HepG2 (cell line): ENCODE measurements around the gene ABCG8. TPM values are rescaled to one million over a fixed set of nuclear protein-coding genes. Genes with fewer than 3 reads are reported as not detected.

Experiments
- ATAC-seq: fragments of 200-7000 bp; cut with Tn5 transposase; 3 replicates; pipeline ENCODE4 v1.9.1; 2020; ENCODE audit warnings: mild to moderate bottlenecking, moderate library complexity
- BruUV-seq: library from RNA; stranded (reverse); fragments of 400-500 nt; replicated peaks from 2 replicates; lab custom pipeline; 2021; lab: Mats Ljungman, UMichigan
- CTCF ChIA-PET: fragments of 300-600 bp; formaldehyde crosslinking; extraction: SDS; loops from one replicate; lab custom pipeline; 2021; ENCODE audit warnings: low total read pairs, inconsistent platforms, low intra/inter-chr PET ratio; lab: Yijun Ruan, JAX
- POLR2A ChIA-PET: fragments of 350-600 bp; sonication (Branson Sonifier 250); formaldehyde crosslinking; loops from one replicate; lab custom pipeline; 2020; ENCODE audit warnings: antibody characterized with exemption, inconsistent platforms; lab: Yijun Ruan, JAX
- DNase-seq: peaks from one replicate; pipeline ENCODE4 v3.0.0-alpha.2; 2015; ENCODE audit warnings: low spot score
- FAIRE-seq: peaks from 3 replicates; lab custom pipeline; 2011; peaks lifted over from hg19 to GRCh38; lab: Jason Lieb, UNC
- H2AFZ ChIP-seq: one replicate; pipeline ENCODE4 v1.6.1; 2011; ENCODE audit warnings: low read length, inconsistent platforms
- H3K27ac ChIP-seq: fragments of 300-600 bp; 3 replicates; pipeline ENCODE4 v1.8.0; 2011; ENCODE audit warnings: mixed run types, mild to moderate bottlenecking, mixed read lengths, low read length, inconsistent platforms; ENCODE audit not compliant: insufficient read depth; ENCODE audit errors: extremely low read length
- H3K27me3 ChIP-seq, 2 experiments: fragments of 200-600 bp in 1 of 2; 2 replicates in 1 of 2; 3 replicates in 1 of 2; pipeline versions ENCODE4 v1.6.0 to v1.8.0; 2011; ENCODE audit warnings: low read length in 2 of 2, mild to moderate bottlenecking in 2 of 2, moderate library complexity in 2 of 2, inconsistent platforms in 1 of 2; ENCODE audit not compliant: insufficient read depth in 2 of 2, control insufficient read depth in 1 of 2
- H3K36me3 ChIP-seq, 2 experiments: fragments of 200-600 bp in 1 of 2; replicated peaks in 1 of 2; 2 replicates in 1 of 2; 3 replicates in 1 of 2; pipeline versions ENCODE4 v1.5.1 to v1.8.0; 2011; ENCODE audit warnings: low read length in 2 of 2, inconsistent platforms in 1 of 2; ENCODE audit not compliant: insufficient read depth in 2 of 2, control insufficient read depth in 1 of 2
- H3K4me1 ChIP-seq: 2 replicates; pipeline ENCODE4 v1.5.1; 2012; ENCODE audit warnings: low read length, inconsistent platforms; ENCODE audit not compliant: insufficient read depth
- H3K4me2 ChIP-seq: 2 replicates; pipeline ENCODE4 v1.6.0; 2011; ENCODE audit warnings: low read depth, low read length, inconsistent platforms
- H3K4me3 ChIP-seq, 3 experiments: fragments of 200-600 bp in 1 of 3; sonication (generic), shearing (Covaris generic) in 1 of 3; replicated peaks in 1 of 3; 2 replicates each; pipeline ENCODE4 v1.5.1; 2011 to 2016; ENCODE audit warnings: low read length in 3 of 3, inconsistent platforms in 2 of 3, low read depth in 2 of 3, mild to moderate bottlenecking in 2 of 3, control low read depth in 1 of 3, mixed read lengths in 1 of 3; ENCODE audit not compliant: insufficient read depth in 1 of 3
- H3K79me2 ChIP-seq: one replicate; pipeline ENCODE4 v1.6.1; 2011; ENCODE audit warnings: low read length, inconsistent platforms; ENCODE audit not compliant: insufficient read depth
- H3K9ac ChIP-seq: 2 replicates; pipeline ENCODE4 v1.6.0; 2011; ENCODE audit warnings: mild to moderate bottlenecking, low read depth, low read length, inconsistent platforms; ENCODE audit not compliant: insufficient read depth
- H3K9me3 ChIP-seq: 2 replicates; pipeline ENCODE4 v1.5.1; 2012; ENCODE audit warnings: mild to moderate bottlenecking, low read length
- H4K20me1 ChIP-seq: 2 replicates; pipeline ENCODE4 v1.6.0; 2011; ENCODE audit warnings: inconsistent platforms, mild to moderate bottlenecking, low read length, moderate library complexity; ENCODE audit not compliant: insufficient read depth
- AGO2 ChIP-seq: fragments of 200-400 bp; formaldehyde crosslinking; optimal IDR thresholded peaks from 2 replicates; pipeline ENCODE3; 2017; ENCODE audit warnings: mild to moderate bottlenecking, low read depth, low read length, moderate library complexity
- HHEX ChIP-seq: IDR thresholded peaks from 2 replicates; pipeline ENCODE4 v1.6.1; 2016; ENCODE audit warnings: control low read depth
- MEIS2 ChIP-seq: sonication (generic); formaldehyde crosslinking; IDR thresholded peaks from 2 replicates; pipeline ENCODE4 v1.9.0; 2021; ENCODE audit warnings: mild to moderate bottlenecking, missing genetic modification reagents
- MTA1 ChIP-seq: sonication (generic); formaldehyde crosslinking; IDR thresholded peaks from 2 replicates; pipeline ENCODE4 v1.4.0; 2020; ENCODE audit warnings: missing genetic modification reagents, mild to moderate bottlenecking, borderline replicate concordance
- NFKB2 ChIP-seq: sonication (generic); formaldehyde crosslinking; IDR thresholded peaks from 2 replicates; pipeline ENCODE4 v1.4.0; 2020; ENCODE audit warnings: missing genetic modification reagents, borderline replicate concordance
- PAWR ChIP-seq: sonication (generic); formaldehyde crosslinking; IDR thresholded peaks from 2 replicates; pipeline ENCODE4 v1.4.0; 2020; ENCODE audit warnings: missing genetic modification reagents, mild to moderate bottlenecking, borderline replicate concordance
- RBFOX2 ChIP-seq: fragments of 200-400 bp; formaldehyde crosslinking; IDR thresholded peaks from 2 replicates; pipeline ENCODE4 v1.6.1; 2017; ENCODE audit warnings: low read depth, mild to moderate bottlenecking, low read length
- ZNF207 ChIP-seq: fragments of 450-650 bp; IDR thresholded peaks from 2 replicates; pipeline ENCODE4 v1.6.1; 2016; ENCODE audit warnings: antibody characterized with exemption, borderline replicate concordance
- ZNF224 ChIP-seq: sonication (generic); formaldehyde crosslinking; IDR thresholded peaks from 2 replicates; pipeline ENCODE4 v1.5.0; 2020; ENCODE audit warnings: mild to moderate bottlenecking, missing genetic modification reagents
- WGBS: methylation state at CpG from one replicate; pipeline ENCODE4 v1.1.6; 2017; ENCODE audit warnings: low lambda C conversion rate; 5-methylcytosine and 5-hydroxymethylcytosine counted together
- in situ Hi-C: cut with HindIII; loops from 2 replicates; pipeline ENCODE4 v1.10.0; 2017; ENCODE audit warnings: low pct_unique_long_range_greater_than_20kb; ENCODE audit not compliant: extremely low pct_ligation_motif_present
- intact Hi-C: fragments of 100-400 bp; cut with micrococcal nuclease; formaldehyde crosslinking; loops from one replicate; pipeline ENCODE4 v1.10.0; 2022; ENCODE audit not compliant: unreplicated experiment
- polyA plus RNA-seq, 8 experiments: library from polyadenylated mRNA; depleted of rRNA in 3 of 8; stranded (reverse) in 7 of 8; unstranded in 1 of 8; fragments of >200 nt; fragmentation: Illumina TruSeq in 4 of 8; extraction: Trizol in 4 of 8; gene quantifications; 2 replicates each; pipeline versions ENCODE4 v1.2.1 to v1.2.3, GENCODE V29; 2011 to 2016; ENCODE audit warnings: low read depth in 4 of 8, missing spikeins in 1 of 8, mixed read lengths in 1 of 8; ENCODE audit not compliant: insufficient read depth in 1 of 8
- total RNA-seq, 5 experiments: library from RNA; depleted of rRNA; stranded (reverse); fragments of >200 nt; fragmentation: Illumina TruSeq; extraction: Trizol; gene quantifications; 2 replicates each; pipeline ENCODE4 v1.2.3, GENCODE V29; 2016; ENCODE audit warnings: low read depth in 1 of 5
- TF ChIP-seq, protein P1 (sequence below): sonication (generic); formaldehyde crosslinking; IDR thresholded peaks from 2 replicates; pipeline ENCODE4 v1.5.0; 2020; ENCODE audit warnings: missing genetic modification reagents
- TF ChIP-seq, protein P2 (sequence below): sonication (generic); formaldehyde crosslinking; IDR thresholded peaks from 2 replicates; pipeline ENCODE4 v1.4.0; 2020; ENCODE audit warnings: missing genetic modification reagents
- TF ChIP-seq, protein P3 (sequence below): sonication (generic); formaldehyde crosslinking; IDR thresholded peaks from 2 replicates; pipeline ENCODE4 v1.4.0; 2020; ENCODE audit warnings: mild to moderate bottlenecking, missing genetic modification reagents
- TF ChIP-seq, protein P4 (sequence below), 2 experiments: IDR thresholded peaks; 2 replicates each; pipeline ENCODE4 v1.6.1; 2011 to 2012; ENCODE audit warnings: low read length in 2 of 2, borderline replicate concordance in 1 of 2, low read depth in 1 of 2, mild to moderate bottlenecking in 1 of 2, moderate library complexity in 1 of 2

Gene ABCG8
- total and polyA plus RNA-seq, 2 of the 13 experiments (the other 11 are each of a cell fraction or from before 2014, with no cell fraction given), result 8.1 to 8.8 TPM

DNA sequence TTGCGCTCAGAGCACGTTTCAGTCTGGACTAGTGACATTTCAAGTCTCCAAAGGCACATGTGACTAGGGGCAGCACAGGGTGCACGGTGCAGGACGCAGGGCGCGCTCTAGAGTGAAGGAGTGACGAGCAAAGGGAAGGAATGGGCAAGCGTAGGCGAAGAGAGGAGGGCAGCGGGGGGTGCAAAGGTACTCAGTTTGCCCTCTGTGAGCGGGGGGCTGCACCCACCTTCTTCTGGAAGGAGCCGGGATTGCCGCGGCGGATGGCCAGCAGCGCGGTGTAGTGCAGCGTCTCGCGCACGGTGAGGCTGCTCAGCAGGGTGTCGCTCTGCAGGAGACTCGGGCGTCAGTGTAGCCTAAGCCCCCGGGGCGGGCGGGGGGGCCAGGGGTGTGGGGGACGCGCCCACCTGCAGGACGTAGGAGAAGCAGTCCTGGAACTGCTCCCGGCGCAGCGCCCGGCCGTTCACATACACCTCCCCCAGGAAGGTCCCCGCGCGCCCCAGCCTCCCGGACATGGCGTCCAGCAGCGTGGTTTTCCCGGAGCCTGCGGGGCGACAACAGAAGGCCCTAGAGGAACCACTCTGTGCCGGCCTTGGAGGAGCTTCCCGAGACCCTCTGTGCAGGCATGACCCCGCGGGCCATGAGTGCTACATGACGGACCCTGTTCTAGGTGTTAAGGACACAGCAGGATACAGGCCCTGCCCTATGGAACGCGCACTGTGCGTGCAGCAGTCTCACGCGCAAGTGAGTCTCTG is 7.1 kb upstream of the ABCG8 start:
- Histone ChIP-seq H3K27ac (no peak overlapping the region), H3K4me3 (no peak overlapping the region), H3K36me3 (peaks cover 3 to 36% of the 10 kb centered on the region in 2 experiments; a peak in 4 of 5 replicates), H3K9ac (no peak overlapping the region), H3K79me2 (no peaks in the 10 kb centered on the region), H3K9me3 (no peaks in the 10 kb centered on the region), H3K4me1 (no peaks in the 10 kb centered on the region), H3K27me3 (no peaks in the 10 kb centered on the region), H3K4me2 (no peak overlapping the region), H4K20me1 (no peaks in the 10 kb centered on the region), H2AFZ (no peak overlapping the region)
- FAIRE-seq (no peak), ATAC-seq (no peak; the same call in 2 of the 3 replicates), DNase-seq (no peak)
- ChIA-PET CTCF (no interaction called here), POLR2A (no interaction called here)
- intact Hi-C loops, result no loop called here
- BruUV-seq, result no TSS peak
- WGBS, result 96% methylated on average over 52 of the region's 54 CpGs
- in situ Hi-C loops, result no loop called here
- no peak for TF ChIP-seq HHEX (CRISPR knock-in tag)
- peak; percentile 84 for TF ChIP-seq AGO2
- TF ChIP-seq ZNF224 (CRISPR knock-in tag), result no peak
- TF ChIP-seq NFKB2, result no peak
- TF ChIP-seq, protein P1, sequence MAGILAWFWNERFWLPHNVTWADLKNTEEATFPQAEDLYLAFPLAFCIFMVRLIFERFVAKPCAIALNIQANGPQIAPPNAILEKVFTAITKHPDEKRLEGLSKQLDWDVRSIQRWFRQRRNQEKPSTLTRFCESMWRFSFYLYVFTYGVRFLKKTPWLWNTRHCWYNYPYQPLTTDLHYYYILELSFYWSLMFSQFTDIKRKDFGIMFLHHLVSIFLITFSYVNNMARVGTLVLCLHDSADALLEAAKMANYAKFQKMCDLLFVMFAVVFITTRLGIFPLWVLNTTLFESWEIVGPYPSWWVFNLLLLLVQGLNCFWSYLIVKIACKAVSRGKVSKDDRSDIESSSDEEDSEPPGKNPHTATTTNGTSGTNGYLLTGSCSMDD (CRISPR knock-in tag), result no peak
- no peak for TF ChIP-seq MTA1 (CRISPR knock-in tag)
- TF ChIP-seq MEIS2 (CRISPR knock-in tag), result no peak
- TF ChIP-seq, protein P2, sequence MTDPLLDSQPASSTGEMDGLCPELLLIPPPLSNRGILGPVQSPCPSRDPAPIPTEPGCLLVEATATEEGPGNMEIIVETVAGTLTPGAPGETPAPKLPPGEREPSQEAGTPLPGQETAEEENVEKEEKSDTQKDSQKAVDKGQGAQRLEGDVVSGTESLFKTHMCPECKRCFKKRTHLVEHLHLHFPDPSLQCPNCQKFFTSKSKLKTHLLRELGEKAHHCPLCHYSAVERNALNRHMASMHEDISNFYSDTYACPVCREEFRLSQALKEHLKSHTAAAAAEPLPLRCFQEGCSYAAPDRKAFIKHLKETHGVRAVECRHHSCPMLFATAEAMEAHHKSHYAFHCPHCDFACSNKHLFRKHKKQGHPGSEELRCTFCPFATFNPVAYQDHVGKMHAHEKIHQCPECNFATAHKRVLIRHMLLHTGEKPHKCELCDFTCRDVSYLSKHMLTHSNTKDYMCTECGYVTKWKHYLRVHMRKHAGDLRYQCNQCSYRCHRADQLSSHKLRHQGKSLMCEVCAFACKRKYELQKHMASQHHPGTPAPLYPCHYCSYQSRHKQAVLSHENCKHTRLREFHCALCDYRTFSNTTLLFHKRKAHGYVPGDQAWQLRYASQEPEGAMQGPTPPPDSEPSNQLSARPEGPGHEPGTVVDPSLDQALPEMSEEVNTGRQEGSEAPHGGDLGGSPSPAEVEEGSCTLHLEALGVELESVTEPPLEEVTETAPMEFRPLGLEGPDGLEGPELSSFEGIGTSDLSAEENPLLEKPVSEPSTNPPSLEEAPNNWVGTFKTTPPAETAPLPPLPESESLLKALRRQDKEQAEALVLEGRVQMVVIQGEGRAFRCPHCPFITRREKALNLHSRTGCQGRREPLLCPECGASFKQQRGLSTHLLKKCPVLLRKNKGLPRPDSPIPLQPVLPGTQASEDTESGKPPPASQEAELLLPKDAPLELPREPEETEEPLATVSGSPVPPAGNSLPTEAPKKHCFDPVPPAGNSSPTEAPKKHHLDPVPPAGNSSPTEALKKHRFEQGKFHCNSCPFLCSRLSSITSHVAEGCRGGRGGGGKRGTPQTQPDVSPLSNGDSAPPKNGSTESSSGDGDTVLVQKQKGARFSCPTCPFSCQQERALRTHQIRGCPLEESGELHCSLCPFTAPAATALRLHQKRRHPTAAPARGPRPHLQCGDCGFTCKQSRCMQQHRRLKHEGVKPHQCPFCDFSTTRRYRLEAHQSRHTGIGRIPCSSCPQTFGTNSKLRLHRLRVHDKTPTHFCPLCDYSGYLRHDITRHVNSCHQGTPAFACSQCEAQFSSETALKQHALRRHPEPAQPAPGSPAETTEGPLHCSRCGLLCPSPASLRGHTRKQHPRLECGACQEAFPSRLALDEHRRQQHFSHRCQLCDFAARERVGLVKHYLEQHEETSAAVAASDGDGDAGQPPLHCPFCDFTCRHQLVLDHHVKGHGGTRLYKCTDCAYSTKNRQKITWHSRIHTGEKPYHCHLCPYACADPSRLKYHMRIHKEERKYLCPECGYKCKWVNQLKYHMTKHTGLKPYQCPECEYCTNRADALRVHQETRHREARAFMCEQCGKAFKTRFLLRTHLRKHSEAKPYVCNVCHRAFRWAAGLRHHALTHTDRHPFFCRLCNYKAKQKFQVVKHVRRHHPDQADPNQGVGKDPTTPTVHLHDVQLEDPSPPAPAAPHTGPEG (CRISPR knock-in tag), result no peak
- no peak for TF ChIP-seq ZNF207
- TF ChIP-seq, protein P3, sequence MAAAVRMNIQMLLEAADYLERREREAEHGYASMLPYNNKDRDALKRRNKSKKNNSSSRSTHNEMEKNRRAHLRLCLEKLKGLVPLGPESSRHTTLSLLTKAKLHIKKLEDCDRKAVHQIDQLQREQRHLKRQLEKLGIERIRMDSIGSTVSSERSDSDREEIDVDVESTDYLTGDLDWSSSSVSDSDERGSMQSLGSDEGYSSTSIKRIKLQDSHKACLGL (CRISPR knock-in tag), result no peak
- no peak for TF ChIP-seq PAWR (CRISPR knock-in tag)
- TF ChIP-seq RBFOX2, result peak; percentile 60
- TF ChIP-seq, protein P4, sequence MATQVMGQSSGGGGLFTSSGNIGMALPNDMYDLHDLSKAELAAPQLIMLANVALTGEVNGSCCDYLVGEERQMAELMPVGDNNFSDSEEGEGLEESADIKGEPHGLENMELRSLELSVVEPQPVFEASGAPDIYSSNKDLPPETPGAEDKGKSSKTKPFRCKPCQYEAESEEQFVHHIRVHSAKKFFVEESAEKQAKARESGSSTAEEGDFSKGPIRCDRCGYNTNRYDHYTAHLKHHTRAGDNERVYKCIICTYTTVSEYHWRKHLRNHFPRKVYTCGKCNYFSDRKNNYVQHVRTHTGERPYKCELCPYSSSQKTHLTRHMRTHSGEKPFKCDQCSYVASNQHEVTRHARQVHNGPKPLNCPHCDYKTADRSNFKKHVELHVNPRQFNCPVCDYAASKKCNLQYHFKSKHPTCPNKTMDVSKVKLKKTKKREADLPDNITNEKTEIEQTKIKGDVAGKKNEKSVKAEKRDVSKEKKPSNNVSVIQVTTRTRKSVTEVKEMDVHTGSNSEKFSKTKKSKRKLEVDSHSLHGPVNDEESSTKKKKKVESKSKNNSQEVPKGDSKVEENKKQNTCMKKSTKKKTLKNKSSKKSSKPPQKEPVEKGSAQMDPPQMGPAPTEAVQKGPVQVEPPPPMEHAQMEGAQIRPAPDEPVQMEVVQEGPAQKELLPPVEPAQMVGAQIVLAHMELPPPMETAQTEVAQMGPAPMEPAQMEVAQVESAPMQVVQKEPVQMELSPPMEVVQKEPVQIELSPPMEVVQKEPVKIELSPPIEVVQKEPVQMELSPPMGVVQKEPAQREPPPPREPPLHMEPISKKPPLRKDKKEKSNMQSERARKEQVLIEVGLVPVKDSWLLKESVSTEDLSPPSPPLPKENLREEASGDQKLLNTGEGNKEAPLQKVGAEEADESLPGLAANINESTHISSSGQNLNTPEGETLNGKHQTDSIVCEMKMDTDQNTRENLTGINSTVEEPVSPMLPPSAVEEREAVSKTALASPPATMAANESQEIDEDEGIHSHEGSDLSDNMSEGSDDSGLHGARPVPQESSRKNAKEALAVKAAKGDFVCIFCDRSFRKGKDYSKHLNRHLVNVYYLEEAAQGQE (IDR thresholded peaks at IDR 0.05; ENCODE audit: borderline replicate concordance in 1 of 2, low read depth in 1 of 2, low read length in 2 of 2), result no peak
